ENCODE data around the gene TCAF1. TPM values are rescaled to one million over a fixed set of nuclear protein-coding genes. Genes with fewer than 3 reads are reported as not detected.

TCAF1 gene
- total RNA-seq = 10 to 100 TPM; 28.0 to 31.3 TPM

GRCh38 chr7:143901668-143902331, at the start of gene TCAF1:
Gene TCAF1, minus strand, starts transcription at chr7:143902176. Its CDS starts 25,568 bp downstream, at chr7:143876608.

GRCh38 chr7:143934526-143935325, 32.8 kb upstream of the TCAF1 start, which contains the start of gene OR2F2:
Gene OR2F2, plus strand, starts transcription at chr7:143935233. Its CDS starts 0 bp downstream, at chr7:143935233.

Other genes starting within 250 kb of the TCAF1 start
- gene CTAGE6, start 144.5 kb downstream of the TCAF1 start, total RNA-seq = not detected
- gene OR2F2, start 33.1 kb upstream of the TCAF1 start, total RNA-seq = not detected
- not detected for gene OR2F1, start 52.7 kb upstream of the TCAF1 start, total RNA-seq
- not detected for gene OR6B1, start 98.1 kb upstream of the TCAF1 start, total RNA-seq
- not detected for gene OR2A5, start 146.8 kb upstream of the TCAF1 start, total RNA-seq
- gene OR2A25, start 167.6 kb upstream of the TCAF1 start, total RNA-seq = not detected
- gene OR2A12, start 184.1 kb upstream of the TCAF1 start, total RNA-seq = not detected
- not detected for gene OR2A2, start 207.4 kb upstream of the TCAF1 start, total RNA-seq
- not detected for gene OR2A14, start 221.0 kb upstream of the TCAF1 start, total RNA-seq

Measured in melanocyte of skin (primary cell).